ENCODE measurements around the gene CDKN2D. TPM values are rescaled to one million over a fixed set of nuclear protein-coding genes. Genes with fewer than 3 reads are reported as not detected.
"Not testable (repeated sequence)": the region's sequence is repeated elsewhere in the genome, so short reads cannot be mapped to it uniquely, and the experiment has no call there.

Gene CDKN2D
- total RNA-seq, 1 donor from 2014 or later, result 9.4 TPM

GRCh38 chr19:10535613-10536012, 33.2 kb downstream of the CDKN2D start:
- intact Hi-C loops (cut with micrococcal nuclease), result no loop called here
- no peak overlapping the region for H3K4me3 ChIP-seq
- H3K9me3 ChIP-seq (replicated peaks), result no peaks in the 10 kb centered on the region
- peaks cover 12% of the 10 kb centered on the region for H3K27me3 ChIP-seq (ENCODE audit: low read depth)
- H3K4me1 ChIP-seq, result peaks cover 2% of the 10 kb centered on the region
- no peak for DNase-seq
- no peak for TF ChIP-seq CTCF (IDR thresholded peaks at IDR 0.05; ENCODE audit: borderline replicate concordance)
- H3K36me3 ChIP-seq, result no peaks in the 10 kb centered on the region
- no peak overlapping the region for H3K27ac ChIP-seq (replicated peaks)

- Histone ChIP-seq H3K27me3 (ENCODE audit: low read depth) (peaks cover 7% of the 10 kb centered on the region), H3K9me3 (replicated peaks) (no peaks in the 10 kb centered on the region), H3K27ac (replicated peaks) (peak overlapping the region; percentile 76), H3K36me3 (no peaks in the 10 kb centered on the region), H3K4me3 (no peak overlapping the region), H3K4me1 (peaks cover 2% of the 10 kb centered on the region)
- DNase-seq, result no peak
- intact Hi-C loops (cut with micrococcal nuclease), result no loop called here
- TF ChIP-seq CTCF (IDR thresholded peaks at IDR 0.05; ENCODE audit: borderline replicate concordance), result no peak
These were observed 35.0 kb downstream of the CDKN2D start for GRCh38 chr19:10533646-10534386.

- Histone ChIP-seq H3K4me3 (no peak overlapping the region), H3K27ac (replicated peaks) (peak overlapping the region; percentile 76), H3K4me1 (peaks cover 2% of the 10 kb centered on the region), H3K27me3 (ENCODE audit: low read depth) (peaks cover 7% of the 10 kb centered on the region), H3K9me3 (replicated peaks) (no peaks in the 10 kb centered on the region), H3K36me3 (no peaks in the 10 kb centered on the region)
- no peak for DNase-seq
- no peak for TF ChIP-seq CTCF (IDR thresholded peaks at IDR 0.05; ENCODE audit: borderline replicate concordance)
- intact Hi-C loops (cut with micrococcal nuclease), result no loop called here
These were observed 36.3 kb downstream of the CDKN2D start for GRCh38 chr19:10532457-10532856.

- H3K4me1 ChIP-seq; DNase-seq; H3K27me3 ChIP-seq (ENCODE audit: low read depth); H3K27ac ChIP-seq (replicated peaks); H3K4me3 ChIP-seq; H3K36me3 ChIP-seq; intact Hi-C loops (cut with micrococcal nuclease); H3K9me3 ChIP-seq (replicated peaks): not testable (repeated sequence)
These were observed 41.9 kb downstream of the CDKN2D start for GRCh38 chr19:10526887-10527286.

- no peak overlapping the region for H3K27ac ChIP-seq (replicated peaks)
- no peaks in the 10 kb centered on the region for H3K9me3 ChIP-seq (replicated peaks)
- no peak for TF ChIP-seq CTCF (IDR thresholded peaks at IDR 0.05; ENCODE audit: borderline replicate concordance)
- peaks cover 22% of the 10 kb centered on the region for H3K27me3 ChIP-seq (ENCODE audit: low read depth)
- DNase-seq, result no peak
- no peaks in the 10 kb centered on the region for H3K36me3 ChIP-seq
- H3K4me3 ChIP-seq, result no peak overlapping the region
- H3K4me1 ChIP-seq, result no peaks in the 10 kb centered on the region
- intact Hi-C loops (cut with micrococcal nuclease), result no loop called here
These were observed 43.1 kb downstream of the CDKN2D start for GRCh38 chr19:10525636-10526035.

- no peaks in the 10 kb centered on the region for H3K36me3 ChIP-seq
- H3K27ac ChIP-seq (replicated peaks), result no peak overlapping the region
- H3K27me3 ChIP-seq (ENCODE audit: low read depth), result peaks cover 46% of the 10 kb centered on the region
- TF ChIP-seq CTCF (IDR thresholded peaks at IDR 0.05; ENCODE audit: borderline replicate concordance), result no peak
- no peaks in the 10 kb centered on the region for H3K9me3 ChIP-seq (replicated peaks)
- H3K4me1 ChIP-seq, result peaks cover 8% of the 10 kb centered on the region
- intact Hi-C loops (cut with micrococcal nuclease), result no loop called here
- no peak for DNase-seq
- H3K4me3 ChIP-seq, result no peak overlapping the region
These were observed 45.6 kb downstream of the CDKN2D start for GRCh38 chr19:10523135-10523636.
